ENCODE measurements around the gene PLCD3. TPM values are rescaled to one million over a fixed set of nuclear protein-coding genes. Genes with fewer than 3 reads are reported as not detected.
A peak's percentile ranks its signal among the peaks of the same experiment; 100 is the strongest.

PLCD3 gene, protein sequence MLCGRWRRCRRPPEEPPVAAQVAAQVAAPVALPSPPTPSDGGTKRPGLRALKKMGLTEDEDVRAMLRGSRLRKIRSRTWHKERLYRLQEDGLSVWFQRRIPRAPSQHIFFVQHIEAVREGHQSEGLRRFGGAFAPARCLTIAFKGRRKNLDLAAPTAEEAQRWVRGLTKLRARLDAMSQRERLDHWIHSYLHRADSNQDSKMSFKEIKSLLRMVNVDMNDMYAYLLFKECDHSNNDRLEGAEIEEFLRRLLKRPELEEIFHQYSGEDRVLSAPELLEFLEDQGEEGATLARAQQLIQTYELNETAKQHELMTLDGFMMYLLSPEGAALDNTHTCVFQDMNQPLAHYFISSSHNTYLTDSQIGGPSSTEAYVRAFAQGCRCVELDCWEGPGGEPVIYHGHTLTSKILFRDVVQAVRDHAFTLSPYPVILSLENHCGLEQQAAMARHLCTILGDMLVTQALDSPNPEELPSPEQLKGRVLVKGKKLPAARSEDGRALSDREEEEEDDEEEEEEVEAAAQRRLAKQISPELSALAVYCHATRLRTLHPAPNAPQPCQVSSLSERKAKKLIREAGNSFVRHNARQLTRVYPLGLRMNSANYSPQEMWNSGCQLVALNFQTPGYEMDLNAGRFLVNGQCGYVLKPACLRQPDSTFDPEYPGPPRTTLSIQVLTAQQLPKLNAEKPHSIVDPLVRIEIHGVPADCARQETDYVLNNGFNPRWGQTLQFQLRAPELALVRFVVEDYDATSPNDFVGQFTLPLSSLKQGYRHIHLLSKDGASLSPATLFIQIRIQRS
- 37.0 TPM for total RNA-seq
- long read RNA-seq, full-length matches to known transcripts, result 40 of 63 reads
- long read RNA-seq, partial matches to known transcripts, result 16 of 63 reads
- long read RNA-seq, other reads (novel, unspliced or antisense), result 7 of 63 reads

DNA sequence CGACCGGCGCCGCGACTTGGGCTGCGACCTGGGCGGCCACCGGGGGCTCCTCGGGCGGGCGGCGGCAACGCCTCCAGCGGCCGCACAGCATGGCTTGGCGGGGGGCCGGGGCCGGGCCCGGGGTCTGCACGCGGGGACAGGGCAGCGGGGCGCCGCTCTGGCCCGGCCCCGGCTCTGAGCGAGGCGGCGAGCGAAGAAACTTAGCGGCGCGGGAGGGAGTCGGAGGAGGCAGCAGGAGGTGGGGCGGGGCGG lies at the start of gene PLCD3:
Gene PLCD3 (minus strand): TSS at position 196 of the 252 bp plus-strand sequence. CDS start 105 bp downstream, at position 91.
- H3K36me3 ChIP-seq, result no peaks in the 10 kb centered on the region
- no peak for DNase-seq
- no peaks in the 10 kb centered on the region for H3K27me3 ChIP-seq
- TF ChIP-seq, protein P1, sequence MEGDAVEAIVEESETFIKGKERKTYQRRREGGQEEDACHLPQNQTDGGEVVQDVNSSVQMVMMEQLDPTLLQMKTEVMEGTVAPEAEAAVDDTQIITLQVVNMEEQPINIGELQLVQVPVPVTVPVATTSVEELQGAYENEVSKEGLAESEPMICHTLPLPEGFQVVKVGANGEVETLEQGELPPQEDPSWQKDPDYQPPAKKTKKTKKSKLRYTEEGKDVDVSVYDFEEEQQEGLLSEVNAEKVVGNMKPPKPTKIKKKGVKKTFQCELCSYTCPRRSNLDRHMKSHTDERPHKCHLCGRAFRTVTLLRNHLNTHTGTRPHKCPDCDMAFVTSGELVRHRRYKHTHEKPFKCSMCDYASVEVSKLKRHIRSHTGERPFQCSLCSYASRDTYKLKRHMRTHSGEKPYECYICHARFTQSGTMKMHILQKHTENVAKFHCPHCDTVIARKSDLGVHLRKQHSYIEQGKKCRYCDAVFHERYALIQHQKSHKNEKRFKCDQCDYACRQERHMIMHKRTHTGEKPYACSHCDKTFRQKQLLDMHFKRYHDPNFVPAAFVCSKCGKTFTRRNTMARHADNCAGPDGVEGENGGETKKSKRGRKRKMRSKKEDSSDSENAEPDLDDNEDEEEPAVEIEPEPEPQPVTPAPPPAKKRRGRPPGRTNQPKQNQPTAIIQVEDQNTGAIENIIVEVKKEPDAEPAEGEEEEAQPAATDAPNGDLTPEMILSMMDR (IDR thresholded peaks at IDR 0.05), result no peak
- H3K27ac ChIP-seq, result peak within 1 kb of the TSS; percentile 92
- H3K9me3 ChIP-seq, result no peaks in the 10 kb centered on the region
- H3K4me3 ChIP-seq, result peak within 1 kb of the TSS; percentile 79
- intact Hi-C loops (cut with DNase I), result no loop called here
- peaks cover 42% of the 10 kb centered on the region for H3K4me1 ChIP-seq
- no peak for ATAC-seq

DNA sequence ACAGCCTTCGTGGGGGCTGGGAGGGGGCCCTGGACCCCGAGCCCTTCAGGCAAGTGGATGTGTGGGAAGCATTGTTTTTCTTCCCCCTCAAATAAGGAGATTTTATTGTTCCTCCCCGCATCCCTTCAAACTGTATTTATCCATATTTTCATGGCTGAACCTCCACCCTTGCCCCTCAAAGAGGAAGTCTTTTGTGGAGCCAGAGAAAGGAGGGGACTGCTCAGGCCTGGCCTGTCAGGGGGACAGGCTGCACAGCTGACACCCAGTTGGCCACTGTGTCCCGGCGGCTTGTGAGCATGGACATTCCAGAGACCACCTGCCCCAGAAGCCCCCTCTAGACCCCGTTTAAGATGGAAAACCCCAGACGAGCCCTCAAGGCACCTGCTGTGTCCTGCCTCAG lies 45.2 kb upstream of the PLCD3 start:
- Histone ChIP-seq H3K27me3 (no peaks in the 10 kb centered on the region), H3K9me3 (no peaks in the 10 kb centered on the region), H3K4me3 (no peak overlapping the region), H3K27ac (no peak overlapping the region), H3K36me3 (no peaks in the 10 kb centered on the region), H3K4me1 (peaks cover 13% of the 10 kb centered on the region)
- ATAC-seq (no peak), DNase-seq (no peak)
- intact Hi-C loops (cut with DNase I), result no loop called here
- TF ChIP-seq, protein P1 (IDR thresholded peaks at IDR 0.05), result no peak

DNA sequence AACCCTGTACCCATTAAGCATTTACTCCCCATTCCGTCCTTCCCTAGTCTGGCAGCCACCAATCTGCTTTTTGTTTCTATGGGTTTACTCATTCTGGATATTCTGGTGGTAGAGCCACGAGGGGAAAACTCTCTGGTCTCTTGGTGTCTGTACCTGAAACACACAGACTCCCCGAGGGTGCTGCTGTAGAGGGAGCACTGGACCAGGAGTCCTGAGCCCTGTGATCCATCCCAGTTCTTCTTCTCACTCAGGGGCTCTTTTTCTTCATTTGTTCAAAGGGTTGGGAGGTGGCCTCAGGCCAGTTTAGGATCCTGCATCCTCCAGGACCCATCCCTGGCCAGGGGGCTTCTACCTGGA lies 43.4 kb upstream of the PLCD3 start:
- TF ChIP-seq, protein P1 (IDR thresholded peaks at IDR 0.05), result no peak
- Histone ChIP-seq H3K4me3 (no peak overlapping the region), H3K4me1 (peaks cover 30% of the 10 kb centered on the region), H3K36me3 (no peaks in the 10 kb centered on the region), H3K9me3 (no peaks in the 10 kb centered on the region), H3K27me3 (no peaks in the 10 kb centered on the region), H3K27ac (peak overlapping the region; percentile 47)
- ATAC-seq (no peak), DNase-seq (no peak)
- intact Hi-C loops (cut with DNase I), result no loop called here

DNA sequence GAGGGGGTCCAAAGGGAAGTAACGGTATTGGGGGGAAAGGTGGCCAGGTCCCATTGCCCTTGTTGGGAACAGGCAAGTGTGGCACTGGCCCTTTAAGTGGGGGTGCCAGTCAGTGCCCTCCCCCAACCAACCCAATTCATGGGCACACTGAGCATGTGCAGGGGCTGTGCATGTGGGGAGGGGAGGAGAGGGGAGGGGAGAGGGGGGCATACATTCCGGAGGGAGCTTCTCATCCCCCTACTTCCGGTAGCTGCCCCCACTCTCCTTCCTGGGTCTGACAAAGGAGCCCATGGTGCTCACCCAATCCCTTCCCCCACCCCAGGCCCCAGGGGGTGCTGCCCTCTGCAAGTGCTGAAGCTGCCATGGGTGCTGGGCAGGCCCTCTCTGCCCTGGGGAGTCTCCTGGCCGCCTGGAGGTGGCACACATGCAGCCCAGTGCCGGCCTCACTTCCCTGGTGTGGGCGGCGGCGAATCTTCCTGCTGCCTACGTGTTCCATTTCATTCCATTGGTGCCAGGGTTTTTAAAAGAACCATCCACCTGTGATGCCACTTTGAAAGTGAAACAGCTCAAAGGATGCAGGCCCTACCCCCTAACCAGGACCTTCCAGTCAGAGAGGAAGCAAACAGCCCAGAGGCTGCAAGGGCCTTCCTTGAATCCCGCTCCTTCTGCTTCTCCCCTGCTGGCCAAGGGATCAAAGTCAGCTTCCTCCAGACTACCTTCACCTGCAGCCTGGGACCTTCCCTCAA lies 40.4 kb upstream of the PLCD3 start:
- Histone ChIP-seq H3K4me3 (peak overlapping the region; percentile 39), H3K27me3 (no peaks in the 10 kb centered on the region), H3K36me3 (no peaks in the 10 kb centered on the region), H3K9me3 (no peaks in the 10 kb centered on the region), H3K4me1 (peaks cover 33% of the 10 kb centered on the region), H3K27ac (peak overlapping the region; percentile 85)
- intact Hi-C loops (cut with DNase I), result no loop called here
- TF ChIP-seq, protein P1 (IDR thresholded peaks at IDR 0.05), result no peak
- ATAC-seq (peak; percentile 79), DNase-seq (peak; percentile 77)

DNA sequence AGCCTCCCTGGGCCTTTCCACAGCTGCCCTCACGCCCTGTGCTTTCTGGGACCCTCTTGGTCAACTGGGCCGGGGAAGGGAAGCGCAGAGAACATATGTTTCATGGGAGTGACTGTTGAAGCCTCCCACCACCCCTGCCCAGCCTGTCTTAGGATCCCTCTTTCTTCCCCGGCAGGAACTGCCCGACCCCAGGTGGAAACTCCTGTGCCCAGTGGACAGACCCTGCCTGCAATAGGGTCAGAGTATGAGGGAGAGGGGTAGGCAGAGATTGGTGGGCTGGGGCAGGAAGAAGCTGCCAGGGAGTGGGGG lies 39.9 kb upstream of the PLCD3 start:
- Histone ChIP-seq H3K36me3 (no peaks in the 10 kb centered on the region), H3K27me3 (no peaks in the 10 kb centered on the region), H3K9me3 (no peaks in the 10 kb centered on the region), H3K27ac (peak overlapping the region; percentile 85), H3K4me1 (peaks cover 33% of the 10 kb centered on the region), H3K4me3 (peak overlapping the region; percentile 20)
- ATAC-seq, result no peak
- intact Hi-C loops (cut with DNase I), result no loop called here
- TF ChIP-seq, protein P1 (IDR thresholded peaks at IDR 0.05), result no peak
- DNase-seq, result no peak
